Smooth muscle cell (in vitro differentiated cells): Measurements from ENCODE around the gene SPSB1. TPM values are rescaled to one million over a fixed set of nuclear protein-coding genes. Genes with fewer than 3 reads are reported as not detected.

Experiments
- DNase-seq: peaks from one replicate; lab custom pipeline; 2025; ENCODE audit not compliant: unreplicated experiment; lab: John Stamatoyannopoulos, UW
- H2AFZ ChIP-seq: fragments of 200-600 bp; sonication (generic); 2 replicates; pipeline ENCODE4 v1.6.0; 2016; ENCODE audit warnings: antibody characterized with exemption, low read depth, mild to moderate bottlenecking
- H3F3A ChIP-seq: fragments of 200-600 bp; sonication (generic); 2 replicates; pipeline ENCODE4 v1.6.0; 2017; ENCODE audit warnings: antibody characterized with exemption, low read depth
- H3K27ac ChIP-seq: fragments of 200-600 bp; sonication (generic); 2 replicates; pipeline ENCODE4 v1.5.1; 2016; ENCODE audit warnings: low read depth, mild to moderate bottlenecking
- H3K27me3 ChIP-seq: fragments of 200-600 bp; sonication (generic); 2 replicates; pipeline ENCODE4 v1.6.1; 2016; ENCODE audit warnings: low read depth, mild to moderate bottlenecking
- H3K36me3 ChIP-seq: fragments of 200-600 bp; sonication (generic); 2 replicates; pipeline ENCODE4 v1.5.1; 2016; ENCODE audit warnings: low read depth
- H3K4me1 ChIP-seq: fragments of 200-600 bp; sonication (generic); 2 replicates; pipeline ENCODE4 v1.5.1; 2016; ENCODE audit warnings: low read depth
- H3K4me2 ChIP-seq: fragments of 200-600 bp; sonication (generic); 2 replicates; pipeline ENCODE4 v1.6.0; 2016; ENCODE audit warnings: mild to moderate bottlenecking
- H3K4me3 ChIP-seq: fragments of 200-600 bp; sonication (generic); 2 replicates; pipeline ENCODE4 v1.5.1; 2016; ENCODE audit warnings: mild to moderate bottlenecking
- H3K79me2 ChIP-seq: fragments of 200-600 bp; sonication (generic); 2 replicates; pipeline ENCODE4 v1.6.0; 2016; ENCODE audit warnings: low read depth, mild to moderate bottlenecking
- H3K9ac ChIP-seq: fragments of 200-600 bp; sonication (generic); 2 replicates; pipeline ENCODE4 v1.6.0; 2016; ENCODE audit warnings: low read depth
- H3K9me3 ChIP-seq: fragments of 200-600 bp; sonication (generic); replicated peaks from 2 replicates; pipeline ENCODE4 v1.5.1; 2016; ENCODE audit warnings: low read depth
- H4K20me1 ChIP-seq: fragments of 200-600 bp; sonication (generic); 2 replicates; pipeline ENCODE4 v1.6.0; 2016; ENCODE audit warnings: low read depth
- CTCF ChIP-seq: fragments of 200-600 bp; sonication (generic); IDR thresholded peaks from 2 replicates; pipeline ENCODE4 v1.5.1; 2017; ENCODE audit warnings: borderline replicate concordance, mild to moderate bottlenecking, antibody characterized with exemption; ENCODE audit not compliant: insufficient read depth, poor library complexity, severe bottlenecking
- WGBS: methylation state at CpG from one replicate; pipeline ENCODE4 v1.1.7; 2016; ENCODE audit warnings: low lambda C conversion rate; 5-methylcytosine and 5-hydroxymethylcytosine counted together
- polyA plus RNA-seq: library from polyadenylated mRNA; unstranded; fragments of >200 nt; fragmentation: Nextera tagmentation; extraction: Ambion mirVana; gene quantifications from 2 replicates; pipeline ENCODE4 v1.2.1, GENCODE V29; 2016
- total RNA-seq: library from RNA; depleted of rRNA; stranded (reverse); fragments of >200 nt; gene quantifications from 2 replicates; pipeline ENCODE4 v1.2.3, GENCODE V29; 2014

Gene SPSB1
- total and polyA plus RNA-seq, 2 experiments from 2014 or later, result 27.6 to 37.0 TPM

GRCh38 chr1:9376886-9377333 is 84.2 kb downstream of the SPSB1 start:
- H3K27ac ChIP-seq, result peak overlapping the region; percentile 60
- no peaks in the 10 kb centered on the region for H3K9me3 ChIP-seq
- H3K9ac ChIP-seq, result no peak overlapping the region
- no peak overlapping the region for H3K4me3 ChIP-seq
- H3K4me1 ChIP-seq, result no peaks in the 10 kb centered on the region
- 56% methylated on average over 16 of the region's 17 CpGs for WGBS
- no peaks in the 10 kb centered on the region for H3K79me2 ChIP-seq
- H2AFZ ChIP-seq, result no peak overlapping the region
- peaks cover 29% of the 10 kb centered on the region for H3F3A ChIP-seq
- no peaks in the 10 kb centered on the region for H3K36me3 ChIP-seq
- no peaks in the 10 kb centered on the region for H4K20me1 ChIP-seq
- H3K4me2 ChIP-seq, result peak overlapping the region; percentile 44
- TF ChIP-seq CTCF, result no peak
- H3K27me3 ChIP-seq, result no peaks in the 10 kb centered on the region
- DNase-seq, result no peak

GRCh38 chr1:9378801-9379200 is 86.1 kb downstream of the SPSB1 start:
- Histone ChIP-seq H2AFZ (no peak overlapping the region), H4K20me1 (no peaks in the 10 kb centered on the region), H3K4me3 (no peak overlapping the region), H3F3A (peaks cover 16% of the 10 kb centered on the region), H3K4me2 (no peak overlapping the region), H3K27me3 (no peaks in the 10 kb centered on the region), H3K9ac (no peak overlapping the region), H3K79me2 (no peaks in the 10 kb centered on the region), H3K27ac (no peak overlapping the region), H3K4me1 (no peaks in the 10 kb centered on the region), H3K36me3 (no peaks in the 10 kb centered on the region), H3K9me3 (no peaks in the 10 kb centered on the region)
- no peak for DNase-seq
- no peak for TF ChIP-seq CTCF
- whole genome bisulfite sequencing, result 92% methylated on average over 4 of the region's 4 CpGs

- H3K9me3 ChIP-seq, result no peaks in the 10 kb centered on the region
- no peaks in the 10 kb centered on the region for H3K79me2 ChIP-seq
Observed at GRCh38 chr1:9380711-9381110, 88.0 kb downstream of the SPSB1 start.

More at GRCh38 chr1:9380711-9381110, 88.0 kb downstream of the SPSB1 start:
- WGBS, result 93% methylated on average over 6 of the region's 6 CpGs
- no peak overlapping the region for H3K9ac ChIP-seq
- H2AFZ ChIP-seq, result no peak overlapping the region
- H3K4me3 ChIP-seq, result no peak overlapping the region
- H3K27me3 ChIP-seq, result no peaks in the 10 kb centered on the region
- DNase-seq, result no peak
- H3K27ac ChIP-seq, result no peak overlapping the region
- H3K4me1 ChIP-seq, result no peaks in the 10 kb centered on the region
- no peaks in the 10 kb centered on the region for H4K20me1 ChIP-seq
- H3K4me2 ChIP-seq, result no peak overlapping the region
- no peaks in the 10 kb centered on the region for H3K36me3 ChIP-seq
- peaks cover 6% of the 10 kb centered on the region for H3F3A ChIP-seq
- TF ChIP-seq CTCF, result no peak
